Endothelial cell of umbilical vein (primary cell): ENCODE results near the gene RIF1.

Experiments used
- CTCF ChIP-seq, 2 donors: IDR thresholded peaks; 1 replicate in 1 of 2; 2 replicates in 1 of 2; pipeline ENCODE4 v1.5.1; 2011; ENCODE audit warnings: low read length in 2 of 2, mild to moderate bottlenecking in 2 of 2, moderate library complexity in 2 of 2, control low read depth in 1 of 2, inconsistent platforms in 1 of 2, low read depth in 1 of 2; ENCODE audit not compliant: insufficient read depth in 1 of 2; ENCODE audit errors: extremely low read depth in 1 of 2
- EZH2 ChIP-seq: IDR thresholded peaks from 2 replicates; pipeline ENCODE4 v1.6.1; 2012; ENCODE audit warnings: borderline replicate concordance, low read depth, mild to moderate bottlenecking, moderate library complexity, low read length, inconsistent platforms; ENCODE audit not compliant: severe bottlenecking
- FOS ChIP-seq: IDR thresholded peaks from 2 replicates; pipeline ENCODE4 v1.6.1; 2011; ENCODE audit warnings: mild to moderate bottlenecking, low read length, moderate library complexity, borderline replicate concordance; ENCODE audit not compliant: insufficient read depth
- GATA2 ChIP-seq: IDR thresholded peaks from 2 replicates; pipeline ENCODE4 v1.7.0; 2011; ENCODE audit warnings: low read depth, mild to moderate bottlenecking, moderate library complexity, mixed read lengths, low read length; ENCODE audit not compliant: insufficient read length, insufficient read depth
- JUN ChIP-seq: IDR thresholded peaks from 2 replicates; pipeline ENCODE4 v1.6.1; 2011; ENCODE audit warnings: borderline replicate concordance, low read depth; ENCODE audit not compliant: insufficient read length, insufficient read depth
- MAX ChIP-seq: IDR thresholded peaks from 2 replicates; pipeline ENCODE4 v1.6.1; 2011; ENCODE audit not compliant: insufficient read depth, insufficient read length
- MYC ChIP-seq: IDR thresholded peaks from one replicate; pipeline ENCODE4 v1.6.1; 2011; ENCODE audit warnings: mild to moderate bottlenecking, low read depth, low read length
- POLR2A ChIP-seq: IDR thresholded peaks from 2 replicates; pipeline ENCODE4 v1.6.1; 2012; ENCODE audit warnings: low read depth, mild to moderate bottlenecking, control low read depth, low read length
- POLR2AphosphoS5 ChIP-seq: IDR thresholded peaks from 2 replicates; pipeline ENCODE4 v1.6.1; 2012; ENCODE audit warnings: low read depth, mild to moderate bottlenecking, control low read depth, low read length, moderate library complexity; ENCODE audit not compliant: insufficient read depth

- TF ChIP-seq POLR2A (no peak), POLR2AphosphoS5 (no peak), CTCF (IDR thresholded peaks at IDR 0.05; ENCODE audit: extremely low read depth in 1 of 2, insufficient read depth in 1 of 2, low read depth in 1 of 2, low read length in 2 of 2) (no peak), EZH2 (no peak), MAX (no peak), JUN (no peak), GATA2 (no peak), FOS (no peak), MYC (no peak)
These were observed 4.3 kb upstream of the RIF1 start for GRCh38 chr2:151405376-151405775.
